Measurements from ENCODE around the gene TECPR2.

The TECPR2 gene

GRCh38 chr14:102496331-102496691 is 133.6 kb downstream of the TECPR2 start:
- no peak for DNase-seq (ENCODE audit: low read depth)

GRCh38 chr14:102496958-102497744 is 134.4 kb downstream of the TECPR2 start:
- no peak for DNase-seq (ENCODE audit: low read depth)

- no peak for DNase-seq (ENCODE audit: low read depth)
Measured at GRCh38 chr14:102497998-102498677, 135.4 kb downstream of the TECPR2 start.

- DNase-seq (ENCODE audit: low read depth): no peak
Measured at GRCh38 chr14:102498678-102499265, 136.0 kb downstream of the TECPR2 start.

GRCh38 chr14:102499401-102500157 is 136.8 kb downstream of the TECPR2 start:
- DNase-seq (ENCODE audit: low read depth): no peak

- no peak for DNase-seq (ENCODE audit: low read depth)
Measured at GRCh38 chr14:102500158-102500662, 137.5 kb downstream of the TECPR2 start.

- DNase-seq (ENCODE audit: low read depth): no peak
Measured at GRCh38 chr14:102500713-102501112, 138.0 kb downstream of the TECPR2 start.

GRCh38 chr14:102501751-102502315 is 139.1 kb downstream of the TECPR2 start:
- DNase-seq (ENCODE audit: low read depth): no peak

GRCh38 chr14:102502571-102502970 is 139.8 kb downstream of the TECPR2 start:
- DNase-seq (ENCODE audit: low read depth): no peak

- no peak for DNase-seq (ENCODE audit: low read depth)
Measured at GRCh38 chr14:102503641-102504327, 141.0 kb downstream of the TECPR2 start.

- no peak for DNase-seq (ENCODE audit: low read depth)
Measured at GRCh38 chr14:102504328-102504999, 141.7 kb downstream of the TECPR2 start.

GRCh38 chr14:102505000-102505619 is 142.4 kb downstream of the TECPR2 start:
- no peak for DNase-seq (ENCODE audit: low read depth)

GRCh38 chr14:102505775-102506625 is 143.3 kb downstream of the TECPR2 start:
- DNase-seq (ENCODE audit: low read depth): no peak

GRCh38 chr14:102506626-102506925 is 143.8 kb downstream of the TECPR2 start:
- no peak for DNase-seq (ENCODE audit: low read depth)

- no peak for DNase-seq (ENCODE audit: low read depth)
Measured at GRCh38 chr14:102507081-102507856, 144.5 kb downstream of the TECPR2 start.

- no peak for DNase-seq (ENCODE audit: low read depth)
Measured at GRCh38 chr14:102507857-102508312, 145.1 kb downstream of the TECPR2 start.

GRCh38 chr14:102508410-102508773 is 145.7 kb downstream of the TECPR2 start:
- DNase-seq (ENCODE audit: low read depth): no peak
